Pancreas (tissue), 10 donors: Measurements from ENCODE around the gene SVBP. TPM values are rescaled to one million over a fixed set of nuclear protein-coding genes. Genes with fewer than 3 reads are reported as not detected.

Experiments used
- ATAC-seq, 4 donors: fragments of 200-7000 bp; cut with Tn5 transposase; one replicate each; pipeline versions ENCODE4 v1.8.0 to v1.9.1; 2020; ENCODE audit warnings: mild to moderate bottlenecking in 4 of 4, moderate library complexity in 4 of 4
- DNase-seq, 6 donors: peaks; one replicate each; pipeline ENCODE4 v3.0.0-alpha.2; 2020
- FAIRE-seq: peaks from 2 replicates; lab custom pipeline; 2012; peaks lifted over from hg19 to GRCh38; lab: Jason Lieb, UNC
- H3K27ac ChIP-seq, 4 donors: fragments of 200-600 bp; sonication (generic); 1 replicate in 3 of 4; 2 replicates in 1 of 4; pipeline versions ENCODE4 v1.5.0 to v1.8.0; 2020
- H3K27me3 ChIP-seq, 4 donors: fragments of 200-600 bp; one replicate each; pipeline ENCODE4 v1.8.0; 2021
- H3K36me3 ChIP-seq, 3 donors: fragments of 200-600 bp; sonication (generic) in 1 of 3; one replicate each; pipeline versions ENCODE4 v1.5.0 to v1.8.0; 2020 to 2021
- H3K4me1 ChIP-seq, 3 donors: fragments of 200-600 bp; one replicate each; pipeline ENCODE4 v1.8.0; 2021
- H3K4me3 ChIP-seq, 4 donors: fragments of 200-600 bp; sonication (generic) in 2 of 4; one replicate each; pipeline versions ENCODE4 v1.5.0 to v1.8.0; 2020 to 2021
- H3K9me3 ChIP-seq, 4 donors: fragments of 200-600 bp; one replicate each; pipeline ENCODE4 v1.8.0; 2021
- CTCF ChIP-seq, 4 donors: fragments of 200-600 bp; sonication (generic) in 3 of 4; IDR thresholded peaks; one replicate each; pipeline versions ENCODE4 v1.5.0 to v1.8.0; 2021; ENCODE audit warnings: antibody characterized with exemption in 4 of 4
- WGBS, 2 donors: extraction: QIAGEN DNeasy Blood & Tissue Kit; methylation state at CpG; one replicate each; pipeline ENCODE4 v1.1.7; 2013; 5-methylcytosine and 5-hydroxymethylcytosine counted together
- intact Hi-C, 3 donors: fragments of 100-400 bp; cut with DNase I; formaldehyde crosslinking; loops; one replicate each; pipeline versions ENCODE4 v1.11.1 to v1.14.2; 2022
- polyA plus RNA-seq, 2 donors: library from polyadenylated mRNA; stranded (reverse); fragments of 200-250 nt; gene quantifications; one replicate each; pipeline ENCODE4 v1.2.3, GENCODE V29; 2013
- total RNA-seq, 6 donors: library from RNA; stranded (reverse); fragmentation: NEBNext Ultra II Directional in 4 of 6; extraction: Animal tissue kit (Norgen Biotek cat#: 25700) in 4 of 6; gene quantifications; one replicate each; pipeline versions ENCODE4 v1.2.1 to v1.2.4, GENCODE V29; 2021 to 2023
- donor health status: healthy with polysubstance abuse.
- donor health status: DM: no; HTN: no; CAD: no; lungs with moderate emphysema.
- donor health status: DM: no; HTN: no; CAD: no.
- donor health status: control.
- donor health status: control.
- donor health status: Bipolar disorder and iron deficiency.
- donor health status: DM: yes; HTN: yes; CAD: no.
- donor health status: DM: no; HTN: no; CAD: no.
- donor health status: DM: no; HTN: no; CAD: no.
- donor health status: DM: yes; HTN: yes; CAD: no.

The SVBP gene
- total and polyA plus RNA-seq, 8 donors, result 3.2 to 25.5 (median 6.9) TPM

DNA sequence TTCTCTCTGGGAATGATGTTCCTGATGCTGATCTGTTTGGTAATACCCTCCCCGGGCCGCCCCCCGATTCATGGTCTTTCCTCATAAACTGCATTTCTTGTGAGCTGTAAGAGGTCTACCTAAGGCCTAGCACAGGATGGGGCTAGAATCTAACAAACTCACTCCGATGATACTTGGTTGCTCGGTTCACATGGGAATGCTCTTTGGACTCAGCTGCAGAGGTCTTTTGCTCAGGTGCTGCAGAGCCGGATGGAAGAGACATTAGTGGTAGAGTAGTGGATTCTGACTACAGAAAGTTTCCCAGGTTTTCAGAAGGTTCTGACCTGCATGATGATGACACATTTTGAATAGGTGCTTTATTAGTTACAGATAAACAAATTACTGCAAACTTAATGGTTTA is 40.7 kb downstream of the SVBP start:
- Histone ChIP-seq H3K27me3 (no peaks in the 10 kb centered on the region), H3K4me1 (no peaks in the 10 kb centered on the region), H3K4me3 (no peak overlapping the region), H3K36me3 (peaks cover 0 to 40% (median 7%) of the 10 kb centered on the region in 3 donors), H3K27ac (no peak overlapping the region), H3K9me3 (no peaks in the 10 kb centered on the region)
- no peak for DNase-seq
- no peak for FAIRE-seq
- intact Hi-C loops, result no loop called here
- ATAC-seq, result no peak
- TF ChIP-seq CTCF (IDR thresholded peaks at IDR 0.05), result no peak
- WGBS, 2 donors, result 97% methylated on average over 6 of the region's 6 CpGs

GRCh38 chr1:42774928-42775526 is 42.2 kb downstream of the SVBP start:
- Histone ChIP-seq H3K27ac (no peak overlapping the region), H3K36me3 (peaks cover 0 to 40% (median 7%) of the 10 kb centered on the region in 3 donors), H3K4me1 (no peaks in the 10 kb centered on the region), H3K4me3 (no peak overlapping the region), H3K27me3 (no peaks in the 10 kb centered on the region), H3K9me3 (no peaks in the 10 kb centered on the region)
- TF ChIP-seq CTCF (IDR thresholded peaks at IDR 0.05), result no peak
- intact Hi-C loops, result no loop called here
- ATAC-seq (no peak), DNase-seq (no peak), FAIRE-seq (no peak)
- WGBS, 2 donors, result 84 to 89% methylated on average over 5 of the region's 5 CpGs

DNA sequence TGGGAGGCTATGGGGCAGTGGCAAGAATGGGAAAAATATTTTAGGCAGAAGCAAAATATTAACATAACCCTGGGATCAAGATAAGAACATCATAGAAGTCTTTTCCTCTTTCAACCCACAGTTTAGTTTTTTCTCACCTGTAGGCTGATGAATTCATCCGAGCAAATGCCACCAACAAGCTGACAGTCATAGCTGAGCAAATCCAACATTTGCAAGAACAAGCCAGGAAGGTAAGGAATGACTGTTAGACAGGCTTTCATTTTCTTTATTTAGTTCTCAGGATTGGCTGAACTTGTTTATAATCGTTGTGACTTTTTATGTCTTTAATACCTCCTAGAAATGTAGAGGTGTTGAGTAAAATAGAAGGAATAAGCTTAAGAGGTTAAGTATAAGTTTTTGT is 43.8 kb downstream of the SVBP start:
- DNase-seq (no peak), ATAC-seq (no peak), FAIRE-seq (no peak)
- H3K4me1 ChIP-seq, result peaks cover 0 to 3% (median 0%) of the 10 kb centered on the region in 3 donors
- H3K36me3 ChIP-seq, result peaks cover 0 to 40% (median 7%) of the 10 kb centered on the region in 3 donors
- 50 to 69% methylated on average over 2 of the region's 2 CpGs for WGBS, 2 donors
- no peaks in the 10 kb centered on the region for H3K27me3 ChIP-seq
- no peaks in the 10 kb centered on the region for H3K9me3 ChIP-seq
- no peak for TF ChIP-seq CTCF (IDR thresholded peaks at IDR 0.05)
- H3K27ac ChIP-seq, result no peak overlapping the region
- no peak overlapping the region for H3K4me3 ChIP-seq
- intact Hi-C loops, result no loop called here

DNA sequence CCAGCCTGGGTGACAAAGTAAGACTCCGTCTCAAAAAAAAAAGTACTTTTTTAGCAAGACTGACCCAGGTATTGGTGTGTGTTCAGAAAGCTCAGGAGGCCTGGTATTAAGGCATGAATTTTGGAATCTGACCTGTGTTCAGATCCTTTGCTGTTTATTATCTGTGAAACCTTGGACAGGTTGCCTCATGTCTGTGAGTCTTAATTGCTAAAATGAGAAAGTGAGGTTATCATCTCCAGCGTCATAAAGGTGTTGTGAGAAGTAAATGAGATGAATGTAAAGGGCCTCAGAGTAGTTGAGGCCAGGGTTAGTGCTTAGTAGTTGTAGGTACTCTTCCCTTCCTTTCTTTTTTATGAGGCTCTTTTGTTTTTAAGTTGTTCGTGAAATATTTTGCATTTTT is 47.4 kb downstream of the SVBP start:
- Histone ChIP-seq H3K4me1 (peaks cover 0 to 18% (median 11%) of the 10 kb centered on the region in 3 donors), H3K27ac (no peak overlapping the region), H3K36me3 (peaks cover 0 to 10% (median 3%) of the 10 kb centered on the region in 3 donors), H3K9me3 (no peaks in the 10 kb centered on the region), H3K4me3 (no peak overlapping the region), H3K27me3 (no peaks in the 10 kb centered on the region)
- DNase-seq, result no peak
- intact Hi-C loops, result no loop called here
- ATAC-seq, result no peak
- no peak for FAIRE-seq
- 92 to 95% methylated on average over 3 of the region's 3 CpGs for WGBS, 2 donors
- no peak for TF ChIP-seq CTCF (IDR thresholded peaks at IDR 0.05)

GRCh38 chr1:42768172-42768571 is 49.0 kb downstream of the SVBP start:
- Histone ChIP-seq H3K27me3 (no peaks in the 10 kb centered on the region), H3K9me3 (no peaks in the 10 kb centered on the region), H3K27ac (no peak overlapping the region), H3K36me3 (no peaks in the 10 kb centered on the region), H3K4me3 (peak overlapping the region in 2 of 4 donors; percentile 96 to 98), H3K4me1 (peaks cover 0 to 19% (median 11%) of the 10 kb centered on the region in 3 donors)
- TF ChIP-seq CTCF (IDR thresholded peaks at IDR 0.05), result no peak
- intact Hi-C loops, result no loop called here
- 75 to 80% methylated on average over 2 of the region's 2 CpGs for WGBS, 2 donors
- DNase-seq (no peak), ATAC-seq (no peak), FAIRE-seq (no peak)
